Karpas-422 (cell line): Measurements from ENCODE around the gene MTMR8. TPM values are rescaled to one million over a fixed set of nuclear protein-coding genes. Genes with fewer than 3 reads are reported as not detected.

Experiments used
- DNase-seq: peaks from one replicate; pipeline ENCODE4 v3.0.0-alpha.2; 2015
- H2AFZ ChIP-seq: fragments of 200-600 bp; sonication (generic); 2 replicates; pipeline ENCODE4 v1.6.1; 2014; ENCODE audit warnings: antibody characterized with exemption, low read length, mixed read lengths
- H3K27ac ChIP-seq: fragments of 200-600 bp; sonication (generic); 2 replicates; pipeline ENCODE4 v1.5.1; 2014; ENCODE audit warnings: mild to moderate bottlenecking, low read length, moderate library complexity
- H3K27me3 ChIP-seq: fragments of 200-600 bp; sonication (generic); 2 replicates; pipeline ENCODE4 v1.6.1; 2014; ENCODE audit warnings: low read length, mixed read lengths
- H3K36me3 ChIP-seq: fragments of 200-600 bp; sonication (generic); 2 replicates; pipeline ENCODE4 v1.6.1; 2014; ENCODE audit warnings: low read length, mixed read lengths; ENCODE audit not compliant: insufficient read depth
- H3K4me1 ChIP-seq: fragments of 200-600 bp; sonication (generic); 2 replicates; pipeline ENCODE4 v1.6.1; 2014; ENCODE audit warnings: mild to moderate bottlenecking, low read length, mixed read lengths
- H3K4me2 ChIP-seq: fragments of 200-600 bp; sonication (generic); 2 replicates; pipeline ENCODE4 v1.6.1; 2014; ENCODE audit warnings: low read length, low read depth, mild to moderate bottlenecking; ENCODE audit not compliant: poor library complexity, severe bottlenecking
- H3K4me3 ChIP-seq: fragments of 200-600 bp; sonication (generic); 2 replicates; pipeline ENCODE4 v1.5.1; 2014; ENCODE audit warnings: mild to moderate bottlenecking, antibody characterized with exemption, low read length, mixed read lengths
- H3K79me2 ChIP-seq: fragments of 200-600 bp; sonication (generic); 2 replicates; pipeline ENCODE4 v1.6.1; 2014; ENCODE audit warnings: mild to moderate bottlenecking, low read length, mixed read lengths
- H3K9ac ChIP-seq: fragments of 200-600 bp; sonication (generic); 2 replicates; pipeline ENCODE4 v1.6.0; 2014; ENCODE audit warnings: low read length
- H3K9me2 ChIP-seq: fragments of 200-600 bp; sonication (generic), shearing (Covaris generic); replicated peaks from 2 replicates; pipeline ENCODE4 v1.6.0; 2014; ENCODE audit warnings: mild to moderate bottlenecking, low read length, moderate library complexity; ENCODE audit not compliant: insufficient read depth
- H3K9me3 ChIP-seq: fragments of 300-700, 200-600 bp; sonication (generic); 2 replicates; pipeline ENCODE4 v1.6.1; 2014; ENCODE audit warnings: low read length, mixed read lengths
- H4K20me1 ChIP-seq: fragments of 200-600 bp; sonication (generic); 2 replicates; pipeline ENCODE4 v1.6.1; 2014; ENCODE audit warnings: mild to moderate bottlenecking, antibody characterized with exemption, low read length, low read depth; ENCODE audit not compliant: insufficient read depth
- total RNA-seq: library from RNA; depleted of rRNA; stranded (reverse); fragments of >200 nt; shearing (Covaris generic); gene quantifications from 2 replicates; pipeline ENCODE4 v1.2.3, GENCODE V29; 2014; ENCODE audit warnings: low replicate concordance

Gene MTMR8
- total RNA-seq, 1 experiment from 2014 or later = 4.6 TPM

- Histone ChIP-seq H2AFZ (no peak overlapping the region), H3K27ac (no peak overlapping the region), H4K20me1 (no peaks in the 10 kb centered on the region), H3K36me3 (no peaks in the 10 kb centered on the region), H3K4me1 (no peaks in the 10 kb centered on the region), H3K79me2 (no peaks in the 10 kb centered on the region), H3K9me2 (no peaks in the 10 kb centered on the region), H3K4me3 (no peak overlapping the region), H3K4me2 (no peak overlapping the region), H3K27me3 (no peaks in the 10 kb centered on the region), H3K9ac (no peak overlapping the region), H3K9me3 (0 out of 2 replicates have a peak, but pooled peaks cover 4% of the 10 kb centered on the region)
- DNase-seq = no peak
Observed at GRCh38 chrX:64350521-64350920, 44.7 kb downstream of the MTMR8 start.

DNA sequence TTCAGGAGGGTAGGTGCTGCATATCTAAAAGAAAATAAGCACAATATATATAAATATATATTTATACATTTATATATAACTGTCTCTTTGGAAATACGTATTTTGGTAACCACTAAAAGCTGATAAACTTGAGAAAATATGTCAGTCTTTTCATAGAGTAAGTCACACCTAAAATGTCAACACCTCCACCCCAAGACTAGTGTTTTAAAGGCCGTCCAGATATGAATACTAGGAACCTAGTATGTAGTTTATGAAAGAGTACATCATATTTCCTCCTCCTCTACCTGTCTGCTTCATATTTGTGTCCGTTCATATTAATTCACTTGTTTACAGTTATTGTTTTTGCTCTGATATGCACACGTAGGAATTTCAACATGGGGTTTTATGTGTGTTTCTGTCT is 45.2 kb downstream of the MTMR8 start:
- no peak overlapping the region for H2AFZ ChIP-seq
- no peaks in the 10 kb centered on the region for H4K20me1 ChIP-seq
- no peak overlapping the region for H3K4me2 ChIP-seq
- no peak overlapping the region for H3K27ac ChIP-seq
- H3K79me2 ChIP-seq = no peaks in the 10 kb centered on the region
- H3K27me3 ChIP-seq = no peaks in the 10 kb centered on the region
- no peak overlapping the region for H3K4me3 ChIP-seq
- no peak overlapping the region for H3K9ac ChIP-seq
- no peaks in the 10 kb centered on the region for H3K9me2 ChIP-seq
- H3K4me1 ChIP-seq = no peaks in the 10 kb centered on the region
- H3K36me3 ChIP-seq = no peaks in the 10 kb centered on the region
- H3K9me3 ChIP-seq = 0 out of 2 replicates have a peak, but pooled peaks cover 4% of the 10 kb centered on the region
- no peak for DNase-seq

DNA sequence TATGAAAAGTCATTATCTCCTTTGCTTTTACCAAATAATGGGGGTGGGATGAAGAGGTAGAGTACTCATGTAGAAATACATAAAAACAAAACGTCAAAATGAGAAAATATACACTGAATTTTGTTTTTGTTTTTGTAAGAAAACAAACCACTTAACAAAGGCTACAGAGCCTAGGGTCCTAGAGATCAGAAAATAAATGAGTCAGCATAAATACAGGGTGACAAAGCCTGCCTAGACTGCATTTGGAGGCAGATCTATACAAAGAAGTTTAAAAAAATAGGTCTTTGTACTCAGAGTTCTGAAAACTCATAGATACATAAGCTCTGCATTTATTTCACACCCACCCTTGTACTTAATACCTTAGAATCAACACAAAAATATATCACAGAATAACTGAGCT is 52.4 kb downstream of the MTMR8 start:
- Histone ChIP-seq H3K27me3 (no peaks in the 10 kb centered on the region), H3K4me3 (no peak overlapping the region), H3K79me2 (no peaks in the 10 kb centered on the region), H3K27ac (no peak overlapping the region), H3K36me3 (no peaks in the 10 kb centered on the region), H3K9ac (no peak overlapping the region), H3K4me1 (no peaks in the 10 kb centered on the region), H3K9me2 (no peaks in the 10 kb centered on the region), H3K4me2 (no peak overlapping the region), H3K9me3 (no peaks in the 10 kb centered on the region), H2AFZ (no peak overlapping the region), H4K20me1 (no peaks in the 10 kb centered on the region)
- DNase-seq = no peak

DNA sequence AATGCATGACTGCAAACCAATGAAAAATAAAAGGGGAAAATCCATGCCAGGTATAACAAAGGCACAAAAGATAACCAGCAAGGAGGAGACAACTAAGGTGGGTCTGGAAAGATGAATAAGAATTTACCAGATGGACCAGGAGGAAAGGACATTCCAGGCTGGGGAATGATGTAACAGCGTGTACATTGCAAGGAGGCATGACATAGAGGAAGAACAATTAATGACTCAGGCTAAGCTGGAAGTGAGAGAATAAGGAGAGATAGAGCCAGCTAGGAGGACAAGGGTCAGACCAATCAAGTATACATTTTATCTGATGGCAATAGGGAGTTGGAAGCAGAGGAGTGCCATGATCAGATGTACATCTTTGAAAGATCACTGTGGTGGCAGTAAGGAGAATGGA is 57.0 kb downstream of the MTMR8 start:
- Histone ChIP-seq H2AFZ (no peak overlapping the region), H3K4me1 (no peaks in the 10 kb centered on the region), H3K36me3 (no peaks in the 10 kb centered on the region), H3K27me3 (no peaks in the 10 kb centered on the region), H3K9me2 (no peaks in the 10 kb centered on the region), H3K27ac (no peak overlapping the region), H3K79me2 (no peaks in the 10 kb centered on the region), H3K4me2 (no peak overlapping the region), H3K4me3 (no peak overlapping the region), H3K9me3 (no peaks in the 10 kb centered on the region), H4K20me1 (no peaks in the 10 kb centered on the region), H3K9ac (no peak overlapping the region)
- no peak for DNase-seq

- no peak overlapping the region for H3K4me3 ChIP-seq
- no peaks in the 10 kb centered on the region for H3K9me3 ChIP-seq
- H3K27ac ChIP-seq = no peak overlapping the region
- no peak for DNase-seq
- no peaks in the 10 kb centered on the region for H3K36me3 ChIP-seq
- no peak overlapping the region for H3K9ac ChIP-seq
- H3K79me2 ChIP-seq = no peaks in the 10 kb centered on the region
- no peaks in the 10 kb centered on the region for H3K27me3 ChIP-seq
- no peaks in the 10 kb centered on the region for H3K4me1 ChIP-seq
- no peak overlapping the region for H3K4me2 ChIP-seq
- no peak overlapping the region for H2AFZ ChIP-seq
- H4K20me1 ChIP-seq = no peaks in the 10 kb centered on the region
- H3K9me2 ChIP-seq = no peaks in the 10 kb centered on the region
Observed at GRCh38 chrX:64334467-64334866, 60.8 kb downstream of the MTMR8 start.

- Histone ChIP-seq H3K9me2 (no peaks in the 10 kb centered on the region), H3K36me3 (peaks cover 4% of the 10 kb centered on the region), H3K4me3 (no peak overlapping the region), H2AFZ (no peak overlapping the region), H3K9ac (no peak overlapping the region), H3K4me2 (no peak overlapping the region), H3K27me3 (no peaks in the 10 kb centered on the region), H3K9me3 (0 out of 2 replicates have a peak, but pooled peaks cover 2% of the 10 kb centered on the region), H3K4me1 (peaks cover 5% of the 10 kb centered on the region; the same call in 1 of the 2 replicates), H4K20me1 (no peaks in the 10 kb centered on the region), H3K79me2 (no peaks in the 10 kb centered on the region), H3K27ac (no peak overlapping the region)
- no peak for DNase-seq
Observed at GRCh38 chrX:64330284-64330683, 65.0 kb downstream of the MTMR8 start.

DNA sequence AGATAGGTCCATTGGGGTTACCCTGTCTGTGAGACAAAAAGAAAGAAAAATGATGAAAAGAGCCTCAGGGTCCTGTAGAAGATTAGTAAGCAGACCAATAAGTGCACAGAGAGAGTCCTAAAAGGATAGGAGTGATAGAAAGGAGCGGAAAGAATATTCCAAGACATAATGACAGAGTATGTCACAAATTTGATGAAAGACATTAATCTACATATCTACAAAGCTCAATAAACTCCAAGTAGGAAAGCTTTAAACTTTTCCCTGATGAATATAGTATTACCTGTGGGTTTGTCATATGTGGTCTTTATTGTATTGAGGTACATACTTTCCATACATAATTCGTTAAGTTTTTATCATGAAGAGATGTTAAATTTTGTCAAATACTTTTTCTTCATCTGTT is 73.7 kb downstream of the MTMR8 start:
- H3K9me2 ChIP-seq = no peaks in the 10 kb centered on the region
- H3K4me3 ChIP-seq = no peak overlapping the region
- no peak for DNase-seq
- no peaks in the 10 kb centered on the region for H4K20me1 ChIP-seq
- H3K4me2 ChIP-seq = no peak overlapping the region
- H3K27me3 ChIP-seq = no peaks in the 10 kb centered on the region
- no peak overlapping the region for H3K27ac ChIP-seq
- H3K36me3 ChIP-seq = peaks cover 10% of the 10 kb centered on the region; the same call in 1 of the 2 replicates
- no peaks in the 10 kb centered on the region for H3K79me2 ChIP-seq
- no peak overlapping the region for H2AFZ ChIP-seq
- no peaks in the 10 kb centered on the region for H3K4me1 ChIP-seq
- H3K9ac ChIP-seq = no peak overlapping the region
- H3K9me3 ChIP-seq = peaks cover 26% of the 10 kb centered on the region

- no peaks in the 10 kb centered on the region for H3K36me3 ChIP-seq
- H3K4me1 ChIP-seq = no peaks in the 10 kb centered on the region
- H3K27ac ChIP-seq = no peak overlapping the region
- H3K9ac ChIP-seq = no peak overlapping the region
- H3K27me3 ChIP-seq = no peaks in the 10 kb centered on the region
- no peaks in the 10 kb centered on the region for H3K9me2 ChIP-seq
- no peak for DNase-seq
- H2AFZ ChIP-seq = no peak overlapping the region
- H3K4me2 ChIP-seq = no peak overlapping the region
- no peak overlapping the region for H3K4me3 ChIP-seq
- H4K20me1 ChIP-seq = no peaks in the 10 kb centered on the region
- H3K79me2 ChIP-seq = no peaks in the 10 kb centered on the region
- peaks cover 12% of the 10 kb centered on the region for H3K9me3 ChIP-seq
Observed at GRCh38 chrX:64313624-64314023, 81.6 kb downstream of the MTMR8 start.

DNA sequence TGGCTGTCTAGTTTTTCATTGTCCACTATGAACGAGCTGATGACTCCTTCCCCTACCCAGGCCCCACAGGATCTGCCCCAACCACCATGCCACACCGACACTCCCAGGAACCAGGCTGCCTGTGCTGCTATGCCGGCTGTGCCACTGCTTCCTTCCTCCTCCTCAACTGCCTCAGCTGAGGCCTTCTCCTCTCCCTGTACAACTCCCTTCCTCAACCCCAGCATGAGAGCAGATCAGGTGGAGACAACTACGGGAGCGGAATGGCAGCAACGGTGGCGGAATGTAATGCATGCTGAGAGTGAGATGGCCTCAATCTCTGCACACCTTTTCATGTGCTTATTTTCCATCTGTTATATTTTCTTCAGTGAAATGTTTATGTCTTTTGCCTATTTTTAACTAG is 88.5 kb downstream of the MTMR8 start:
- Histone ChIP-seq H3K4me2 (no peak overlapping the region), H3K9ac (no peak overlapping the region), H3K4me3 (no peak overlapping the region), H3K27ac (no peak overlapping the region), H2AFZ (no peak overlapping the region), H3K9me3 (peaks cover 9% of the 10 kb centered on the region), H4K20me1 (no peaks in the 10 kb centered on the region), H3K9me2 (no peaks in the 10 kb centered on the region), H3K27me3 (no peaks in the 10 kb centered on the region), H3K36me3 (no peaks in the 10 kb centered on the region), H3K4me1 (no peaks in the 10 kb centered on the region), H3K79me2 (no peaks in the 10 kb centered on the region)
- no peak for DNase-seq
